SK-N-SH (cell line): ENCODE results near the gene ATP13A3. TPM values are rescaled to one million over a fixed set of nuclear protein-coding genes. Genes with fewer than 3 reads are reported as not detected.

Experiments
- CTCF ChIA-PET: fragments of 300-600, 350-600 bp; formaldehyde crosslinking; extraction: SDS; loops from one replicate; lab custom pipeline; 2021; lab: Yijun Ruan, JAX
- POLR2A ChIA-PET: fragments of 350-600 bp; sonication (Branson Sonifier 250); formaldehyde crosslinking; extraction: SDS; loops from one replicate; lab custom pipeline; 2020; ENCODE audit warnings: antibody characterized with exemption, inconsistent platforms; lab: Yijun Ruan, JAX
- DNase-seq: peaks from one replicate; pipeline ENCODE4 v3.0.0; 2012
- H2AFZ ChIP-seq: fragments of 200-600 bp; sonication (generic); 2 replicates; pipeline ENCODE4 v1.8.1; 2016; ENCODE audit warnings: antibody characterized with exemption, mild to moderate bottlenecking, low read depth
- H3F3A ChIP-seq: fragments of 200-600 bp; sonication (generic); replicated peaks from 2 replicates; pipeline ENCODE3; 2016; ENCODE audit warnings: antibody characterized with exemption, mild to moderate bottlenecking; ENCODE audit not compliant: insufficient read depth
- H3K27ac ChIP-seq, 2 experiments: fragments of 200-500 bp in 1 of 2; fragments of 200-600 bp in 1 of 2; sonication (Bioruptor generic) in 1 of 2; sonication (generic), shearing (Covaris generic) in 1 of 2; 2 replicates each; pipeline versions ENCODE4 v1.5.1 to v1.6.1; 2014 to 2016; ENCODE audit warnings: low read depth in 2 of 2, inconsistent platforms in 1 of 2, low read length in 1 of 2, mild to moderate bottlenecking in 1 of 2, mixed read lengths in 1 of 2
- H3K27me3 ChIP-seq: fragments of 200-600 bp; sonication (generic), shearing (Covaris generic); 2 replicates; pipeline ENCODE4 v1.6.1; 2016; ENCODE audit warnings: mixed run types; ENCODE audit not compliant: insufficient read depth
- H3K36me3 ChIP-seq, 2 experiments: fragments of 200-500 bp in 1 of 2; fragments of 200-600 bp in 1 of 2; sonication (Bioruptor generic) in 1 of 2; sonication (generic) in 1 of 2; replicated peaks in 1 of 2; 2 replicates each; pipeline versions ENCODE3 to v1.5.1; 2014 to 2016; ENCODE audit warnings: low read length in 1 of 2, mild to moderate bottlenecking in 1 of 2; ENCODE audit not compliant: insufficient read depth in 2 of 2, control insufficient read depth in 1 of 2
- H3K4me1 ChIP-seq, 2 experiments: fragments of 200-500 bp in 1 of 2; fragments of 200-600 bp in 1 of 2; sonication (Bioruptor generic) in 1 of 2; sonication (generic), shearing (Covaris generic) in 1 of 2; 2 replicates each; pipeline versions ENCODE4 v1.5.1 to v1.6.1; 2014 to 2016; ENCODE audit warnings: low read depth in 1 of 2, low read length in 1 of 2, mixed run types in 1 of 2; ENCODE audit not compliant: insufficient read depth in 2 of 2, control insufficient read depth in 1 of 2
- H3K4me2 ChIP-seq: fragments of 200-600 bp; sonication (generic), shearing (Covaris generic); 2 replicates; pipeline ENCODE4 v1.6.1; 2017; ENCODE audit warnings: mixed run types
- H3K4me3 ChIP-seq, 2 experiments: fragments of 200-500 bp in 1 of 2; fragments of 200-600 bp in 1 of 2; sonication (Bioruptor generic) in 1 of 2; sonication (generic), shearing (Covaris generic) in 1 of 2; 2 replicates each; pipeline versions ENCODE4 v1.5.1 to v1.8.1; 2014 to 2016; ENCODE audit warnings: low read depth in 2 of 2, inconsistent platforms in 1 of 2, low read length in 1 of 2, mild to moderate bottlenecking in 1 of 2, mixed read lengths in 1 of 2, moderate library complexity in 1 of 2
- H3K79me2 ChIP-seq: fragments of 200-600 bp; sonication (generic); 2 replicates; pipeline ENCODE4 v1.8.1; 2017; ENCODE audit warnings: mild to moderate bottlenecking; ENCODE audit not compliant: insufficient read depth
- H3K9ac ChIP-seq: fragments of 200-600 bp; sonication (generic); 2 replicates; pipeline ENCODE4 v1.6.1; 2017; ENCODE audit warnings: mixed run types
- H3K9me2 ChIP-seq: fragments of 200-600 bp; sonication (generic); 2 replicates; pipeline ENCODE4 v1.6.1; 2017; ENCODE audit warnings: mixed run types
- H3K9me3 ChIP-seq: fragments of 200-600 bp; sonication (generic); 2 replicates; pipeline ENCODE4 v1.6.1; 2017; ENCODE audit warnings: mixed run types, mild to moderate bottlenecking, moderate library complexity
- H4K20me1 ChIP-seq: fragments of 200-600 bp; sonication (generic); 2 replicates; pipeline ENCODE4 v1.6.1; 2017; ENCODE audit warnings: mild to moderate bottlenecking, mixed run types; ENCODE audit not compliant: insufficient read depth
- ELF1 ChIP-seq: IDR thresholded peaks from 2 replicates; pipeline ENCODE4 v1.4.0; 2012
- FOSL2 ChIP-seq: IDR thresholded peaks from 2 replicates; pipeline ENCODE4 v1.4.0; 2012; ENCODE audit warnings: low read depth, mild to moderate bottlenecking, moderate library complexity, borderline replicate concordance
- JUND ChIP-seq: IDR thresholded peaks from 2 replicates; pipeline ENCODE4 v1.4.0; 2012
- MEF2A ChIP-seq: IDR thresholded peaks from 2 replicates; pipeline ENCODE4 v1.4.0; 2012; ENCODE audit warnings: low read depth, borderline replicate concordance
- MXI1 ChIP-seq: IDR thresholded peaks from 2 replicates; pipeline ENCODE4 v1.6.1; 2012; ENCODE audit warnings: mild to moderate bottlenecking, low read depth, low read length, improper control_type of control experiment
- NFIC ChIP-seq: IDR thresholded peaks from 2 replicates; pipeline ENCODE4 v1.4.0; 2012; ENCODE audit warnings: borderline replicate concordance
- TCF12 ChIP-seq: IDR thresholded peaks from 2 replicates; pipeline ENCODE4 v1.4.0; 2012
- TEAD4 ChIP-seq: IDR thresholded peaks from 2 replicates; pipeline ENCODE4 v1.4.0; 2012; ENCODE audit warnings: mild to moderate bottlenecking, borderline replicate concordance; ENCODE audit not compliant: insufficient read depth
- WGBS: methylation state at CpG from one replicate; pipeline ENCODE4 v1.1.6; 2017; ENCODE audit warnings: low lambda C conversion rate; 5-methylcytosine and 5-hydroxymethylcytosine counted together
- polyA plus RNA-seq, 3 experiments: library from polyadenylated mRNA; depleted of rRNA; stranded (reverse); fragments of >200 nt; gene quantifications; 2 replicates each; pipeline ENCODE4 v1.2.3, GENCODE V29; 2012
- TF ChIP-seq, protein P1 (sequence below): IDR thresholded peaks from 2 replicates; pipeline ENCODE4 v1.4.0; 2012; ENCODE audit warnings: low read depth, borderline replicate concordance
- TF ChIP-seq, protein P2 (sequence below): IDR thresholded peaks from 2 replicates; pipeline ENCODE4 v1.4.0; 2012; ENCODE audit warnings: low read depth
- TF ChIP-seq, protein P3 (sequence below): fragments of 150-350 bp; IDR thresholded peaks from 2 replicates; pipeline ENCODE4 v1.6.1; 2016; ENCODE audit warnings: mild to moderate bottlenecking, low read depth, low read length
- TF ChIP-seq, protein P4 (sequence below): IDR thresholded peaks from 2 replicates; pipeline ENCODE4; 2012

Gene ATP13A3
- polyA plus RNA-seq, 1 of the 3 experiments (the other 2 are of a cell fraction): 48.2 TPM

DNA sequence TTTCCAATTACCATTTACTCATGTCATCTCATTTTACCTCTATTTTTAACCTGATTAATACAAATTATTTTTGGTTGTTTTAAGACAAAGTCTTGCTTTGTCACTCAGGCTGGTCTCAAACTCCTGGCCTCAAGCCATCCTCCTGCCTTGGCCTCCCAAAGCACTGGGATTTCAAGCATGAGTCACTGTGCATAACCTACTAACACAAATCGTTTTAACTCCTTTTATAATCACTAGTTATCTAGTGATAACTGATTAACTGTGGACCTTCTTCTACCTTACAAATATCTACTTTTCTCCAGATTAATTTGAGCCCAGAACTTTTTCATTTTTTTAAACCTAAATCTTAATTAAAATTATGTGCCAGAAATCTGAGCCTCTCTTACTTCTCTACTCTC is 4.6 kb downstream of the ATP13A3 start:
- Histone ChIP-seq H3K27ac (peak overlapping the region in 1 of 2 experiments; percentile 79; a peak in 2 of 4 replicates), H3K27me3 (no peaks in the 10 kb centered on the region), H3K9me3 (no peaks in the 10 kb centered on the region), H3K36me3 (peaks cover 28 to 60% of the 10 kb centered on the region in 2 experiments), H3F3A (peaks cover 26% of the 10 kb centered on the region), H3K9me2 (no peaks in the 10 kb centered on the region), H3K9ac (no peak overlapping the region), H3K79me2 (peaks cover 90% of the 10 kb centered on the region), H4K20me1 (peaks cover 23% of the 10 kb centered on the region), H3K4me3 (no peak overlapping the region), H3K4me2 (no peak overlapping the region), H3K4me1 (peaks cover 2 to 34% of the 10 kb centered on the region in 2 experiments), H2AFZ (no peak overlapping the region)
- DNase-seq: no peak
- WGBS: 7% methylated on average over 1 of the region's 1 CpG
- POLR2A ChIA-PET: no interaction called here
- TF ChIP-seq MEF2A (0 out of 2 replicates have a peak, but pooled peaks have one; percentile 15), TCF12 (peak; percentile 25; the same call in 1 of the 2 replicates), FOSL2 (peak; percentile 32; the same call in 1 of the 2 replicates)
- TF ChIP-seq, protein P1, sequence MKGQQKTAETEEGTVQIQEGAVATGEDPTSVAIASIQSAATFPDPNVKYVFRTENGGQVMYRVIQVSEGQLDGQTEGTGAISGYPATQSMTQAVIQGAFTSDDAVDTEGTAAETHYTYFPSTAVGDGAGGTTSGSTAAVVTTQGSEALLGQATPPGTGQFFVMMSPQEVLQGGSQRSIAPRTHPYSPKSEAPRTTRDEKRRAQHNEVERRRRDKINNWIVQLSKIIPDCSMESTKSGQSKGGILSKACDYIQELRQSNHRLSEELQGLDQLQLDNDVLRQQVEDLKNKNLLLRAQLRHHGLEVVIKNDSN: no peak
- CTCF ChIA-PET: no interaction called here

DNA sequence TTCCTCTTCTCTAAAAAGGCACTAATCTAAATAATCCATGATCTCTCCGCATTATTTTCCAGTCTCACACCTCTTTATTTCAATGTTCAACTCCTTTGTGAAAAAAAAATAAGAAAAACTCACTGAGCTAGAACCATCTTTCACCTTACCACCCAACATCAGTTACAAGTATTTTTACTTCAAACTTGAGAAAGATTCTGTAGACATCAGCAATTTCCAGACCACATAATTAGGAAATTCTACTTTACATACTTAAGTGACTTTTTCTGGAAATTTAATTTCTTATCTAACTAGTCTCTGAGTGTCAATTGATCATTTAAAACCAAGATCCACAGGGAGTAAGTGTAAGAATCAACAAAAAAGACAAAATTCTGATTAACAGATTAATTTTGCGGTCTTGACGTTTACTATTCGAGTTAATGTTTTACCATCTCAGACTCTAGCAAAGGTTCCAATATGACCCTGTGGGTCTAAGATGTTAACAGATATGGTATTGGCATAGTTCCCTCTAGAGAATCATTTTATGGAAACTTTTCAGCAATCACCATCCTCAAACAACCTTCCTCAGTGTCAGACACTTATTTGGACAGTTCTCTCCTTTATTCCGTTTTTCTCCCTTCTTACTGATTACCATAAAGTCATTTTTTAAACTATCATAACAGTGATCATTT is 5.1 kb downstream of the ATP13A3 start:
- Histone ChIP-seq H3K4me1 (peaks cover 0 to 39% of the 10 kb centered on the region in 2 experiments), H4K20me1 (peaks cover 23% of the 10 kb centered on the region), H3K4me3 (0 out of 4 replicates have a peak overlapping the region, but pooled peaks of 1 of the 2 experiments have one; percentile 8), H3K27me3 (no peaks in the 10 kb centered on the region), H3K36me3 (peaks cover 28 to 65% of the 10 kb centered on the region in 2 experiments), H2AFZ (no peak overlapping the region), H3K9me3 (no peaks in the 10 kb centered on the region), H3F3A (peaks cover 29% of the 10 kb centered on the region), H3K79me2 (peaks cover 96% of the 10 kb centered on the region), H3K27ac (peak overlapping the region in 1 of 2 experiments; percentile 79; a peak in 2 of 4 replicates), H3K9me2 (no peaks in the 10 kb centered on the region), H3K9ac (peak overlapping the region; percentile 16; the same call in 1 of the 2 replicates), H3K4me2 (peak overlapping the region; percentile 49)
- TF ChIP-seq TCF12: no peak
- TF ChIP-seq, protein P2, sequence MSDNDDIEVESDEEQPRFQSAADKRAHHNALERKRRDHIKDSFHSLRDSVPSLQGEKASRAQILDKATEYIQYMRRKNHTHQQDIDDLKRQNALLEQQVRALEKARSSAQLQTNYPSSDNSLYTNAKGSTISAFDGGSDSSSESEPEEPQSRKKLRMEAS: no peak
- TF ChIP-seq, protein P3, sequence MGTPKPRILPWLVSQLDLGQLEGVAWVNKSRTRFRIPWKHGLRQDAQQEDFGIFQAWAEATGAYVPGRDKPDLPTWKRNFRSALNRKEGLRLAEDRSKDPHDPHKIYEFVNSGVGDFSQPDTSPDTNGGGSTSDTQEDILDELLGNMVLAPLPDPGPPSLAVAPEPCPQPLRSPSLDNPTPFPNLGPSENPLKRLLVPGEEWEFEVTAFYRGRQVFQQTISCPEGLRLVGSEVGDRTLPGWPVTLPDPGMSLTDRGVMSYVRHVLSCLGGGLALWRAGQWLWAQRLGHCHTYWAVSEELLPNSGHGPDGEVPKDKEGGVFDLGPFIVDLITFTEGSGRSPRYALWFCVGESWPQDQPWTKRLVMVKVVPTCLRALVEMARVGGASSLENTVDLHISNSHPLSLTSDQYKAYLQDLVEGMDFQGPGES: no peak
- CTCF ChIA-PET: interaction anchor here (0.7 kb wide), 1 partner anchor 145 kb away, joined by 3 read pairs; no protein-coding TSS in a partner anchor
- POLR2A ChIA-PET: no interaction called here
- DNase-seq: no peak
- 84% methylated on average over 5 of the region's 5 CpGs for WGBS

DNA sequence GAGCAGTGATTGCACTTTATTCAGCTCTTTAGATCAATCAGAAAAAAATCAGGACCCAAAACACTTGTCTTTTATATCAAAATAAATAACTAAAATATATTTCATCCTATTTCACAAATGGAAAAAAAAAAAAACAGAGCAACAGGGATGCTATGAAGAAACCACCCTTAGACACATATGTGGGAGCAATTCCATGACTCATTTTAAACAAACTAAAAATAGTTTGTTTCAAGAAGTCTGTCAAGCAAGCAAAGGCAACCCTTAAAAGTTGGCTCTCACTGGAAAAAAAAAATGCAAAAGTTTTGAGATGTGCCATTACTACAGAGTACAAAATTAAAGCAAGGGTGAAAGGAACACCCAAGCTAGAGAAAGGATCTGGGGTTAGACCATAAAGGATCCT is 5.7 kb downstream of the ATP13A3 start:
- no peaks in the 10 kb centered on the region for H3K9me2 ChIP-seq
- DNase-seq: no peak
- peak overlapping the region in 1 of 2 experiments; percentile 79; a peak in 2 of 4 replicates for H3K27ac ChIP-seq
- peaks cover 28 to 65% of the 10 kb centered on the region in 2 experiments for H3K36me3 ChIP-seq
- peaks cover 99% of the 10 kb centered on the region for H3K79me2 ChIP-seq
- H3K4me1 ChIP-seq: peaks cover 0 to 43% of the 10 kb centered on the region in 2 experiments
- peak overlapping the region; percentile 16; the same call in 1 of the 2 replicates for H3K9ac ChIP-seq
- H3K4me2 ChIP-seq: peak overlapping the region; percentile 49
- no peaks in the 10 kb centered on the region for H3K9me3 ChIP-seq
- CTCF ChIA-PET: interaction anchor here (0.7 to 1.4 kb wide), 2 partner anchors 9 to 144 kb away, joined by 3 read pairs; no protein-coding TSS in a partner anchor
- 0 out of 4 replicates have a peak overlapping the region, but pooled peaks of 1 of the 2 experiments have one; percentile 8 for H3K4me3 ChIP-seq
- TF ChIP-seq TEAD4 (no peak), JUND (0 out of 2 replicates have a peak, but pooled peaks have one; percentile 33), FOSL2 (peak; percentile 36; the same call in 1 of the 2 replicates), MEF2A (peak; percentile 86), MXI1 (no peak), ELF1 (no peak), NFIC (peak; percentile 29; the same call in 1 of the 2 replicates)
- TF ChIP-seq, protein P4, sequence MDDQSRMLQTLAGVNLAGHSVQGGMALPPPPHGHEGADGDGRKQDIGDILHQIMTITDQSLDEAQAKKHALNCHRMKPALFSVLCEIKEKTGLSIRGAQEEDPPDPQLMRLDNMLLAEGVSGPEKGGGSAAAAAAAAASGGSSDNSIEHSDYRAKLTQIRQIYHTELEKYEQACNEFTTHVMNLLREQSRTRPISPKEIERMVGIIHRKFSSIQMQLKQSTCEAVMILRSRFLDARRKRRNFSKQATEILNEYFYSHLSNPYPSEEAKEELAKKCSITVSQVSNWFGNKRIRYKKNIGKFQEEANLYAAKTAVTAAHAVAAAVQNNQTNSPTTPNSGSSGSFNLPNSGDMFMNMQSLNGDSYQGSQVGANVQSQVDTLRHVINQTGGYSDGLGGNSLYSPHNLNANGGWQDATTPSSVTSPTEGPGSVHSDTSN: peak; percentile 35; the same call in 1 of the 2 replicates
- TF ChIP-seq, all 33 proteins: peak for 5
- POLR2A ChIA-PET: no interaction called here
- H3K27me3 ChIP-seq: no peaks in the 10 kb centered on the region
- peaks cover 35% of the 10 kb centered on the region for H3F3A ChIP-seq
- no peak overlapping the region for H2AFZ ChIP-seq
- H4K20me1 ChIP-seq: peaks cover 23% of the 10 kb centered on the region
